HepG2 (cell line): Measurements from ENCODE around the gene LITAFD. TPM values are rescaled to one million over a fixed set of nuclear protein-coding genes. Genes with fewer than 3 reads are reported as not detected.

Source experiments
- ELF3 ChIP-seq: IDR thresholded peaks from 2 replicates; pipeline ENCODE4 v1.6.1; 2016; ENCODE audit warnings: missing genetic modification reagents, missing compliant biosample characterization
- FOXP4 ChIP-seq: sonication (generic); formaldehyde crosslinking; IDR thresholded peaks from 2 replicates; pipeline ENCODE4 v1.4.0; 2020; ENCODE audit warnings: missing genetic modification reagents
- KLF16 ChIP-seq, 2 experiments: sonication (generic) in 1 of 2; formaldehyde crosslinking in 1 of 2; IDR thresholded peaks; 2 replicates each; pipeline versions ENCODE4 v1.6.1 to v1.8.0; 2016 to 2023; ENCODE audit warnings: missing genetic modification reagents in 2 of 2, missing compliant biosample characterization in 1 of 2
- MTA3 ChIP-seq: sonication (generic); formaldehyde crosslinking; IDR thresholded peaks from 2 replicates; pipeline ENCODE4 v1.4.0; 2020; ENCODE audit warnings: missing genetic modification reagents
- PHF21A ChIP-seq: sonication (generic); formaldehyde crosslinking; IDR thresholded peaks from 2 replicates; pipeline ENCODE4 v1.5.0; 2020; ENCODE audit warnings: mild to moderate bottlenecking, missing genetic modification reagents
- TRIM24 ChIP-seq: sonication (generic); formaldehyde crosslinking; IDR thresholded peaks from 2 replicates; pipeline ENCODE4 v1.8.0; 2022; ENCODE audit warnings: mild to moderate bottlenecking, missing genetic modification reagents
- ZBTB20 ChIP-seq: sonication (generic); formaldehyde crosslinking; IDR thresholded peaks from 2 replicates; pipeline ENCODE4 v1.8.1; 2023; ENCODE audit warnings: missing genetic modification reagents, low read depth, mild to moderate bottlenecking, borderline replicate concordance
- ZBTB8A ChIP-seq: sonication (generic); formaldehyde crosslinking; IDR thresholded peaks from 2 replicates; pipeline ENCODE4 v1.4.0; 2020; ENCODE audit warnings: mild to moderate bottlenecking, low read depth, missing genetic modification reagents, borderline replicate concordance
- ZNF10 ChIP-seq: sonication (generic); formaldehyde crosslinking; IDR thresholded peaks from 2 replicates; pipeline ENCODE4 v1.4.0; 2020; ENCODE audit warnings: mild to moderate bottlenecking, low read depth, missing genetic modification reagents, borderline replicate concordance
- ZNF17 ChIP-seq: sonication (generic); formaldehyde crosslinking; IDR thresholded peaks from 2 replicates; pipeline ENCODE4 v1.5.0; 2020; ENCODE audit warnings: mild to moderate bottlenecking, missing genetic modification reagents
- ZNF256 ChIP-seq: sonication (generic); formaldehyde crosslinking; conservative IDR thresholded peaks from 2 replicates; pipeline ENCODE4 v1.4.0; 2020; ENCODE audit warnings: missing genetic modification reagents
- ZNF598 ChIP-seq: sonication (generic); formaldehyde crosslinking; IDR thresholded peaks from 2 replicates; pipeline ENCODE4 v1.5.1; 2020; ENCODE audit warnings: mild to moderate bottlenecking, missing genetic modification reagents, borderline replicate concordance
- ZNF609 ChIP-seq: sonication (generic); formaldehyde crosslinking; IDR thresholded peaks from 2 replicates; pipeline ENCODE4 v1.4.0; 2020; ENCODE audit warnings: mild to moderate bottlenecking, missing genetic modification reagents, borderline replicate concordance
- ZNF639 ChIP-seq: conservative IDR thresholded peaks from 2 replicates; pipeline ENCODE4 v1.6.1; 2018; ENCODE audit warnings: missing genetic modification reagents
- ZNF678 ChIP-seq: sonication (generic); formaldehyde crosslinking; IDR thresholded peaks from 2 replicates; pipeline ENCODE4 v1.4.0; 2020; ENCODE audit warnings: mild to moderate bottlenecking, missing genetic modification reagents
- ZNF850 ChIP-seq: sonication (generic); formaldehyde crosslinking; conservative IDR thresholded peaks from 2 replicates; pipeline ENCODE4 v1.9.0; 2021; ENCODE audit warnings: mild to moderate bottlenecking, missing genetic modification reagents
- polyA plus RNA-seq, 8 experiments: library from polyadenylated mRNA; depleted of rRNA in 3 of 8; stranded (reverse) in 7 of 8; unstranded in 1 of 8; fragments of >200 nt; fragmentation: Illumina TruSeq in 4 of 8; extraction: Trizol in 4 of 8; gene quantifications; 2 replicates each; pipeline versions ENCODE4 v1.2.1 to v1.2.3, GENCODE V29; 2011 to 2016; ENCODE audit warnings: low read depth in 4 of 8, missing spikeins in 1 of 8, mixed read lengths in 1 of 8; ENCODE audit not compliant: insufficient read depth in 1 of 8
- total RNA-seq, 5 experiments: library from RNA; depleted of rRNA; stranded (reverse); fragments of >200 nt; fragmentation: Illumina TruSeq; extraction: Trizol; gene quantifications; 2 replicates each; pipeline ENCODE4 v1.2.3, GENCODE V29; 2016; ENCODE audit warnings: low read depth in 1 of 5

The LITAFD gene
- total and polyA plus RNA-seq, 2 of the 13 experiments (the other 11 are each of a cell fraction or from before 2014, with no cell fraction given) = not detected

- TF ChIP-seq FOXP4 (CRISPR knock-in tag) (peak; percentile 88), ZNF10 (CRISPR knock-in tag) (no peak), ZBTB8A (CRISPR knock-in tag) (no peak), ZNF639 (CRISPR knock-in tag) (peak; percentile 64; the same call in 1 of the 2 replicates), ELF3 (CRISPR knock-in tag) (peak; percentile 77; the same call in 1 of the 2 replicates), ZNF598 (CRISPR knock-in tag) (no peak), PHF21A (peak; percentile 98), TRIM24 (CRISPR knock-in tag) (no peak), KLF16 (CRISPR knock-in tag; IDR thresholded peaks at IDR 0.05) (peak in 1 of 2 experiments; percentile 84; a peak in 1 of 4 replicates), ZNF678 (CRISPR knock-in tag) (no peak), MTA3 (CRISPR knock-in tag) (no peak), ZBTB20 (peak; percentile 84), ZNF256 (CRISPR knock-in tag) (peak; percentile 47), ZNF850 (CRISPR knock-in tag) (0 out of 2 replicates have a peak, but pooled peaks have one; percentile 51), ZNF17 (CRISPR knock-in tag) (no peak), ZNF609 (peak; percentile 67)
Observed at GRCh38 chr16:8859913-8860881, 22.0 kb upstream of the LITAFD start (continued).
